Myometrial cell (primary cell): Measurements from ENCODE around the gene OR2B6. TPM values are rescaled to one million over a fixed set of nuclear protein-coding genes. Genes with fewer than 3 reads are reported as not detected.

ENCODE experiments used
- total RNA-seq: library from RNA; depleted of rRNA; stranded (reverse); fragments of >200 nt; gene quantifications from 2 replicates; pipeline ENCODE4 v1.2.3, GENCODE V29; 2015

The OR2B6 gene
- not detected in 2 replicates for total RNA-seq

DNA sequence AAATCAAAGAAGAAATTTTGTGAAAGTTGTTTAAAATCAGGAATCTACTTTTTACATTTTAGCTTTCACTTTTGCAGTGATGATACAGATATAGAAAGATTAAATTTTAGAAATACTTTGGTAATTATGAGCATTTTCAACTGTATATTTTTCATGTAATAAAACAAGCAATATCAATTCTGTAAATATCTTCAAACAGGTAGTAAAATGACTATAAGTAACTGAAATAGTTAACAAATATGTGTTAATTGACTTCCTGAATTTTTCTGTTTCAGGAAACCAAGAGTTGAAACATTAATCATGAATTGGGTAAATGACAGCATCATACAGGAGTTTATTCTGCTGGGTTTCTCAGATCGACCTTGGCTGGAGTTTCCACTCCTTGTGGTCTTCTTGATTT, at the start of gene OR2B6:
TSS of gene OR2B6 (plus strand) at position 301 of the 400 bp plus-strand sequence. CDS start at position 301, 0 bp downstream.

DNA sequence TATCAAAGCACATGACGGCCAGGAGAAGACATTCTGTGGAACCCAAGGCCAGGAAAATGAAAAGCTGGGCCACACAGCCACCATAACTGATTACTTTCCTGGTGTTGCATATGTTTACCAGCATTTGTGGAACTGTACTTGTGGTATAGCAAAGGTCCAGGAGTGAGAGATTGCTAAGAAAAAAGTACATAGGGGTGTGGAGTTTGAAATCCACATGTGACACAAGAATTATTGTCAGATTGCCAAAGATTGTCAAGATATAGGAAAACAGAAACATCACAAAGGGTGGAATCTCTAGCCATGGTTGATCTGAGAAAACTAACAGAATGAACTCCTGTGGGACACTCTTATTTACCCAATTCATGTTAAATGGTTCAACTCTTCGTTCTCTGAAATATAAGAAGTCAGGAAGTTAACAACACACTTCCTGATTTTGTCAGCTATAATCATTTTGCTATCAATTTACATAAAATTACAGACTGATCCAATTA, 45.0 kb upstream of the OR2B6 start, which contains the start of gene OR2B2:
TSS of gene OR2B2 (minus strand) at position 441 of the 491 bp plus-strand sequence. CDS start at position 364, 77 bp downstream.

Other genes starting within 250 kb of the OR2B6 start
- not detected in 2 replicates for gene OR2B2, start 44.8 kb upstream of the OR2B6 start, total RNA-seq
- gene ZNF165, start 123.3 kb downstream of the OR2B6 start, total RNA-seq = 0.18 and 1.2 TPM in 2 replicates
- gene ZSCAN16, start 167.4 kb downstream of the OR2B6 start, total RNA-seq = under 0.01 and 0.89 TPM in 2 replicates
- 7.6 and 8.6 TPM in 2 replicates for gene ZKSCAN8, start 184.6 kb downstream of the OR2B6 start, total RNA-seq